Measurements from ENCODE around the gene SLC2A3. TPM values are rescaled to one million over a fixed set of nuclear protein-coding genes. Genes with fewer than 3 reads are reported as not detected.

The SLC2A3 gene
- total and polyA plus RNA-seq, 9 of the 15 experiments (the other 6 are each of a cell fraction or from before 2014, with no cell fraction given): 67.3 to 491 (median 104) TPM

DNA sequence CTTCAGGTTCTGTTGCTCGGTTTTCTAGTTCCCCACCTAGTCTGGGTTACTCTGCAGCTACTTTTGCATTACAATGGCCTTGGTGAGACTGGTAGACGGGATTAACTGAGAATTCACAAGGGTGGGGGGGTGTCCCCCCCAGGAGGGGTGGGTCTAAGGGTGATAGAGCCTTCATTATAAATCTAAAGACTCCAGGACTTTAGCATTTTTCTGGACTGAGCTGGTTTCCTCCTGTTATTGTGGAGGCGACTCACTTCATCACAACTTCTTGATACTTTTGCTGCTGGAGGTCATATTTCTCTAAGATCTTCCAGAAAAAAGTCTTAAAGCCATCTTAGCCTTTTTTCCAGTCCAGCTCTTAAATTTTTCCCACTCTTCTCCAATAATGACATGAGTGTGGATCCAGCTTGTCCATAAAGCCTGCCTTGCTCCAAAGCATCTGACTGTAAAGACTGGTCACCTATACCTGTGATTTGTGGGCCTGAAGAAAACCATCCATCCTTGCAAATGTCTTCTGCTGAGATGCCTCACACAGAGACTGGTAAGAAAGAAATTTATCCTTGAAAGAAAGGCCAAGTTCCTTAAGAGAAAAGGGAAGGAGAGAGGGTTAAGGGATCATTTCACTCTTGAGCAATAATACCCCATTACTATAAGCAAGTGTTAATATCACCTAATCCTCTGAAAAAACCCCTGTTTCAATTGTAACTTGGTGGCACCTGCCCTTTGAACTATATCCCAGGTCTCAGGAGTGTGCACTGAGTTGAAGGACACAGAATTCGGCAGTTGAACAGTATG, 43.6 kb downstream of the SLC2A3 start (continued):
- TF ChIP-seq MLX (CRISPR knock-in tag; conservative IDR thresholded peaks at IDR 0.05) (no peak), TFAM (CRISPR knock-in tag; conservative IDR thresholded peaks at IDR 0.05) (no peak), TAF15 (IDR thresholded peaks at IDR 0.05; ENCODE audit: low read depth, low read length) (no peak), E2F4 (CRISPR knock-in tag; IDR thresholded peaks at IDR 0.05; ENCODE audit: low read depth) (no peak)
- TF ChIP-seq, protein P1, sequence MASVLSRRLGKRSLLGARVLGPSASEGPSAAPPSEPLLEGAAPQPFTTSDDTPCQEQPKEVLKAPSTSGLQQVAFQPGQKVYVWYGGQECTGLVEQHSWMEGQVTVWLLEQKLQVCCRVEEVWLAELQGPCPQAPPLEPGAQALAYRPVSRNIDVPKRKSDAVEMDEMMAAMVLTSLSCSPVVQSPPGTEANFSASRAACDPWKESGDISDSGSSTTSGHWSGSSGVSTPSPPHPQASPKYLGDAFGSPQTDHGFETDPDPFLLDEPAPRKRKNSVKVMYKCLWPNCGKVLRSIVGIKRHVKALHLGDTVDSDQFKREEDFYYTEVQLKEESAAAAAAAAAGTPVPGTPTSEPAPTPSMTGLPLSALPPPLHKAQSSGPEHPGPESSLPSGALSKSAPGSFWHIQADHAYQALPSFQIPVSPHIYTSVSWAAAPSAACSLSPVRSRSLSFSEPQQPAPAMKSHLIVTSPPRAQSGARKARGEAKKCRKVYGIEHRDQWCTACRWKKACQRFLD (CRISPR knock-in tag; IDR thresholded peaks at IDR 0.05): no peak
- TF ChIP-seq, protein P2, sequence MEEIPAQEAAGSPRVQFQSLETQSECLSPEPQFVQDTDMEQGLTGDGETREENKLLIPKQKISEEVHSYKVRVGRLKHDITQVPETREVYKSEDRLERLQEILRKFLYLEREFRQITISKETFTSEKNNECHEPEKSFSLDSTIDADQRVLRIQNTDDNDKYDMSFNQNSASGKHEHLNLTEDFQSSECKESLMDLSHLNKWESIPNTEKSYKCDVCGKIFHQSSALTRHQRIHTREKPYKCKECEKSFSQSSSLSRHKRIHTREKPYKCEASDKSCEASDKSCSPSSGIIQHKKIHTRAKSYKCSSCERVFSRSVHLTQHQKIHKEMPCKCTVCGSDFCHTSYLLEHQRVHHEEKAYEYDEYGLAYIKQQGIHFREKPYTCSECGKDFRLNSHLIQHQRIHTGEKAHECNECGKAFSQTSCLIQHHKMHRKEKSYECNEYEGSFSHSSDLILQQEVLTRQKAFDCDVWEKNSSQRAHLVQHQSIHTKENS (CRISPR knock-in tag; IDR thresholded peaks at IDR 0.05): no peak
- TF ChIP-seq, protein P3, sequence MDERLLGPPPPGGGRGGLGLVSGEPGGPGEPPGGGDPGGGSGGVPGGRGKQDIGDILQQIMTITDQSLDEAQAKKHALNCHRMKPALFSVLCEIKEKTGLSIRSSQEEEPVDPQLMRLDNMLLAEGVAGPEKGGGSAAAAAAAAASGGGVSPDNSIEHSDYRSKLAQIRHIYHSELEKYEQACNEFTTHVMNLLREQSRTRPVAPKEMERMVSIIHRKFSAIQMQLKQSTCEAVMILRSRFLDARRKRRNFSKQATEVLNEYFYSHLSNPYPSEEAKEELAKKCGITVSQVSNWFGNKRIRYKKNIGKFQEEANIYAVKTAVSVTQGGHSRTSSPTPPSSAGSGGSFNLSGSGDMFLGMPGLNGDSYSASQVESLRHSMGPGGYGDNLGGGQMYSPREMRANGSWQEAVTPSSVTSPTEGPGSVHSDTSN (CRISPR knock-in tag; IDR thresholded peaks at IDR 0.05; ENCODE audit: low read depth): no peak
- TF ChIP-seq, protein P3 (tag; conservative IDR thresholded peaks at IDR 0.05; ENCODE audit: low read depth): no peak
- TF ChIP-seq, protein P4, sequence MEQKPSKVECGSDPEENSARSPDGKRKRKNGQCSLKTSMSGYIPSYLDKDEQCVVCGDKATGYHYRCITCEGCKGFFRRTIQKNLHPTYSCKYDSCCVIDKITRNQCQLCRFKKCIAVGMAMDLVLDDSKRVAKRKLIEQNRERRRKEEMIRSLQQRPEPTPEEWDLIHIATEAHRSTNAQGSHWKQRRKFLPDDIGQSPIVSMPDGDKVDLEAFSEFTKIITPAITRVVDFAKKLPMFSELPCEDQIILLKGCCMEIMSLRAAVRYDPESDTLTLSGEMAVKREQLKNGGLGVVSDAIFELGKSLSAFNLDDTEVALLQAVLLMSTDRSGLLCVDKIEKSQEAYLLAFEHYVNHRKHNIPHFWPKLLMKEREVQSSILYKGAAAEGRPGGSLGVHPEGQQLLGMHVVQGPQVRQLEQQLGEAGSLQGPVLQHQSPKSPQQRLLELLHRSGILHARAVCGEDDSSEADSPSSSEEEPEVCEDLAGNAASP (IDR thresholded peaks at IDR 0.05): no peak

Data from K562 (cell line).